K562 treated with DMSO at 1 percent for 24 hours (cell line): ENCODE measurements around the gene SLC38A9. TPM values are rescaled to one million over a fixed set of nuclear protein-coding genes. Genes with fewer than 3 reads are reported as not detected.

Experiments used
- total RNA-seq: library from RNA; unstranded; fragments of 300-600 nt; gene quantifications from 2 replicates; pipeline ENCODE4 v1.2.3, GENCODE V29; 2022; ENCODE audit warnings: low read depth; ENCODE audit not compliant: insufficient read depth

SLC38A9 gene, protein sequence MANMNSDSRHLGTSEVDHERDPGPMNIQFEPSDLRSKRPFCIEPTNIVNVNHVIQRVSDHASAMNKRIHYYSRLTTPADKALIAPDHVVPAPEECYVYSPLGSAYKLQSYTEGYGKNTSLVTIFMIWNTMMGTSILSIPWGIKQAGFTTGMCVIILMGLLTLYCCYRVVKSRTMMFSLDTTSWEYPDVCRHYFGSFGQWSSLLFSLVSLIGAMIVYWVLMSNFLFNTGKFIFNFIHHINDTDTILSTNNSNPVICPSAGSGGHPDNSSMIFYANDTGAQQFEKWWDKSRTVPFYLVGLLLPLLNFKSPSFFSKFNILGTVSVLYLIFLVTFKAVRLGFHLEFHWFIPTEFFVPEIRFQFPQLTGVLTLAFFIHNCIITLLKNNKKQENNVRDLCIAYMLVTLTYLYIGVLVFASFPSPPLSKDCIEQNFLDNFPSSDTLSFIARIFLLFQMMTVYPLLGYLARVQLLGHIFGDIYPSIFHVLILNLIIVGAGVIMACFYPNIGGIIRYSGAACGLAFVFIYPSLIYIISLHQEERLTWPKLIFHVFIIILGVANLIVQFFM
- total RNA-seq = 6.6 and 13.8 TPM in 2 replicates

DNA sequence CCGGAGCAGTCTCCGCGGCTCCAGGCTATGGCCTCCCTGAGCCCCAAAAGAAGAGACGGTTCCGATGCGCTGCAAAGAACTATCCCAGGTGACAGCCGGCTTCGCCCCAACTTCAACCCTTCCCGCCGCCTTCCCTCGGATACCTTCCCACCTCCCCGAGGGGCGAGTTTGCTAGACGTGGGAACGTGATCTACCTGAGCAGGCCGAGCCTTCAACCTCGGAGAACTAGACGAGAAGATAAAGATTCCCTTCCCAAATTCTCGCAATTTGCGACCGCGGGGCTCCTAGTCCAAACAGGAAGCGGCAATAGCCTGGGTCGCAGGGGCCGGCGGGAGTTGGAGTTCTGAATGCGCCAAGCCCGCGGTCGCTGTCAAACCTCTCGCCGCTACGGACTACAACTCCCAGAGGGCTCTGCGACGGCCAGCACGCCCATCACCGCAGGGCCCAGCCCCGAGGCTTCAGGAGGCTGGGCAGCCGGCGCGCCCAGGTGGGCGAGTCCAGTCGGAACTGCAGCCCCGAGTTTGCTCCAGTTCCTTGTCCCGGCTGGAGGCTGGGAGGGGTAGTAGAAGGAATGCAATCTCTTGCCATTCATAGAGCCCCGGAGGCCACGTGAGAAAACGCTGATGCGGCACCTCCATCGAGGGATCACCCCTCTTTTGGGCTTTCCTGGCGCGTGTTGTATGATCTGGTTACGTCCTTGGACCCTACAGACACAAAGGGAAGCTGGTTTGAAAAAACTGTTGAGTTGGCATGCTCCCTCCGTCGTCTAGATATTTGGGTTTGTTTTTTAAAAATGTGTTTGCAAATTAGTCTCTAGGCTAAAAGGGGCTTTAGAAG is at the start of gene SLC38A9:
Gene SLC38A9, minus strand, starts transcription at position 302 of the 837 bp plus-strand sequence. CDS start 14,366 bp downstream, outside the sequence.

DNA sequence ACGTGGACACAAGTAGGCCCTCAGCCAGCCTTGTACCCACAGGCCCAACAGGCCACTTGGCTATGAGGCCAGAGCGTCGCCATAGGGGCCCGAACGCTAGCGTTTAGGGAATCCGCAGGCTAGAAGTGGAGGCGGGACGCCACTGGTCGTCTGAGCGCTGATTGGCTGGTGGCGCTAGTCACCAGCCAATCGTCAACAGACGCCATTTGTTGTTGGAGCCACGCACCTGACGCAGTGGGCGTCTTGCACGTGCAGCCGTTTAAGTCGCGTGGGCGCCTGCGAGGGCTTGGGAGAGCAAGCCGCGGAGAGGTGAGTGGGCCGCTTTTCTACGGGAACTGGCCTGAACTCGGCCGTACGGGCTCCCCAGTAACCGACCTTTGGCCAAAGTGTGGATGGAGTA is 25.7 kb upstream of the SLC38A9 start, which contains the start of gene DDX4:
Gene DDX4, plus strand, starts transcription at position 269 of the 400 bp plus-strand sequence. CDS start 903 bp downstream, outside the sequence.

Other genes starting within 250 kb of the SLC38A9 start
- 0.76 TPM in 1 of 2 replicates, not detected in the other for gene PLPP1, start 177.4 kb downstream of the SLC38A9 start, total RNA-seq
- gene DDX4, start 25.7 kb upstream of the SLC38A9 start, total RNA-seq = not detected in 2 replicates
- not detected in 2 replicates for gene IL31RA, start 139.0 kb upstream of the SLC38A9 start, total RNA-seq